ENCODE results near the gene GPR162.

Gene GPR162

DNA sequence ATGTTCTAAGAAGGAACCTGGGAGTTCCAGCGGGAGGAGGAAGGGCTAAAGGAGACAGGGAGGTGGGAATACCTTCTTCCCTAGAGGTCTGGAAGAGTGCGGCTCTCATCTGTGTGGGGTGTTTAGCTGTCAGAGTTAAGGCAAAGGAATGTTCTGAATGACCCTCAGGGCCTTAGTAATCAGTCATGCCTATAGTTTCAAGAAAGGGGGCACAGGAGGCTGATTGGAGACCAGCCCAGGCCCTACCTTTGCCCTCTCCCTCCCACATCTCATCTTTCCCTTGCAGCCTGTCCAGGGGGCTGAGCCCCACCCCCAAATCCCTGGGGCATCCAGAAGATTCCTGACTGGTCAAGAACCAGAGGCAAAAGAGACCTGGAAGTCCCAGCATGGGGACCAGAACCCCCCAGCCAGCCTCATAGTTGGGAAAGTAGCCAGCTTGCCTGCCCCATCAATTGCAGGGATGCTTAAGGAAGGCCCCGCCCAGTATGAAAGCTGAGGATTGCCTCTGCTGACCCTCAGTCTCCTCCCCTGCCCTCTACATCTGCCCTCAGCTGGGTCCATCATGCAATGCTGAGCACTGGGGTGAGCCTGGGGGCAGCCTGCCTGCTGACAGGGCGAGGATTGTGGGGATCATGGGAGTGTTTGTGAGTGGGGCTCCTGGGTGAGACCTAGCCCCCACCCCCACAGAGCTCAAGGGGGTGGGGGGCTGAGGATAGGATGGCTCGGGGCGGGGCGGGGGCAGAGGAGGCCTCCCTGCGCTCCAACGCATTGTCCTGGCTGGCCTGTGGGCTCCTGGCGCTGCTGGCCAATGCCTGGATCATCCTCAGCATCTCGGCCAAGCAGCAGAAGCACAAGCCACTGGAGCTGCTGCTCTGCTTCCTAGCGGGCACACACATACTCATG lies 1.8 kb downstream of the GPR162 start:
- no peak for DNase-seq

DNA sequence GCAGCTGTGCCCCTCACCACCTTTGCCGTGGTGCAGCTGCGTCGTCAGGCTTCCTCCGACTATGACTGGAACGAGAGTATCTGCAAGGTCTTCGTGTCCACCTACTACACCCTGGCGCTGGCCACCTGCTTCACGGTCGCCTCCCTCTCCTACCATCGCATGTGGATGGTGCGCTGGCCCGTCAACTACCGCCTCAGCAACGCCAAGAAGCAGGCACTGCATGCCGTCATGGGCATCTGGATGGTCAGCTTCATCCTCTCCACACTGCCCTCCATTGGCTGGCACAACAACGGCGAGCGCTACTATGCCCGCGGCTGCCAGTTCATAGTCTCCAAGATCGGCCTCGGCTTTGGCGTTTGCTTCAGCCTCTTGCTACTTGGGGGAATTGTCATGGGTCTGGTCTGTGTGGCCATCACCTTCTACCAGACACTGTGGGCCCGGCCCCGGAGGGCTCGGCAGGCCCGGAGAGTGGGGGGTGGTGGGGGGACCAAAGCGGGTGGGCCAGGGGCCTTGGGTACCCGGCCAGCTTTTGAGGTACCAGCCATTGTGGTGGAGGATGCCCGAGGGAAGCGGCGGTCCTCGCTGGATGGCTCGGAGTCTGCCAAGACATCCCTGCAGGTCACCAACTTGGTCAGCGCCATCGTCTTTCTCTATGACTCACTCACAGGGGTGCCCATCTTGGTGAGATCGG lies 2.6 kb downstream of the GPR162 start:
- no peak for DNase-seq

DNA sequence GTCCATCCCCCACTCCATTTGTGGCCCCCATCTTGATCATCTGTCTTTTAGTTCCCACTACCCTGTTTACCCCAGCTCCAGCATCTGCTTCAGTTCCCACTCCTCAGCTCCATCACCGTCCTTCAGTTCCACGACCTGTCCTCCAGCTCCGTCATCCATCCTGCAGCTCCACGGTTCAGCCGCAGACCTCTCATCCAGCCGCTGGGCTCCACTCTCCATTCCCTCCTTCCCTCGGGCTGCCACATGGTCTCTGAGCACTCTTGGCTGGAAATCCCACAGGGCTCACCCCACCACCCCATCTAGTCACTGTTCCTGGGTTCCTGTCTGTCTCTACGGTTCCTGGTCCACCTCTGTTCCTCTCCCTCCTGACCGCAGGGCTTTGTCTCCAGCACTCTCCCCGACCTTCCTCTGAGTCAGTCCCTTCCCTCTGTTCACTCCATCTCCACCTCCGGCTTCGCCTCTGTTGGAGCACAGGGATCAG lies 3.3 kb downstream of the GPR162 start:
- DNase-seq, result no peak

DNA sequence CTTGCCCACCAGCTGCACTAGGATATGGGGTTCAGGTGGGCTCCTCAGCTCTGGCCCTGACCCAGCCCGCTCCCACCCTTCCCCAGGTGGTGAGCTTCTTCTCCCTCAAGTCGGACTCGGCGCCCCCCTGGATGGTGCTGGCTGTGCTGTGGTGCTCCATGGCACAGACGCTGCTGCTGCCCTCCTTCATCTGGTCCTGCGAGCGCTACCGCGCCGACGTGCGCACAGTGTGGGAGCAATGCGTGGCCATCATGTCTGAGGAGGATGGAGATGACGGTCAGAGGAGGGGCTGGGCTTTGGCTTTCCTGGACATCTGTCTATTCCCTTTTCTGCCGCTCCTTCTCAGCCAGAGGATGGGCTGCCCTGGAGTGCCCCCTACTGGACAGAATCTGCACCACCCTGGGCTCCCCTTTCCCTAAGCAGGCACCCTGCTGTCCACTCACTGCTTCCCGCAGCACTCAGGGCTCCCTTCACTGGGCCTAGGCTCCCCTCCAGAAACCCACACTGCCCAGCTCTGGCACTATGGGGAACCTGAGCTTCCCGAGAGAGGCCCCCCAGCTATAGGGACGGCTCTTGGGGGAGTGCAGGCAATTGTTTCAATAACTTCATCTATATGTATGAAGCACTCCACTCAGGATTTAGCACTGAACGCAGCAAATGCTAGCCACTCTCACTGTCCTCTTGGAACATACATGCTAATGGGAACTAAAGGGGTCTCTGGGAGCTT lies 3.9 kb downstream of the GPR162 start:
- DNase-seq, result peak; percentile 68

DNA sequence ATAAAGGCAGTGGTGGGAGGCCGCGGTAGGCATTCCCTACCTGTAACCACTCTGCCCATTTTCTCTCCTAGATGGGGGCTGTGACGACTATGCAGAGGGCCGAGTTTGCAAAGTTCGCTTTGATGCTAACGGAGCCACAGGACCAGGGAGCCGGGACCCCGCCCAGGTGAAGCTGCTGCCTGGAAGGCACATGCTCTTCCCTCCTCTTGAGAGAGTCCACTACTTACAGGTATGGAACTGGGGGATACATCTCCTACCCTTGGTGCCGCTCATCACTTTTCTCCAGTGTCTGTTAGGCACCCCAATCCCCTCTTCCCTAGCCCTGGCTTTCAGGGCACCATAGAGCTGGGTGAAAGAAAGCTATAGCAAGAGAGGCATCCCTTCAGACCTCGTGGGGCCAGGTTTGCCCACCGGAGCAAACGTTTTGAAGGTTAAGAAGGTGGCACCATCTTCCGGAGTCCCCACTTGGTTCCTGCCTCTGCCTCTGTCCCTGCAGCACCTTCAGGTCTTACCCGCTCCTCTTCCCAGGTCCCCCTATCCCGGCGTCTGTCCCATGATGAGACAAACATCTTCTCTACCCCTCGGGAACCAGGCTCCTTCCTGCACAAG lies 4.6 kb downstream of the GPR162 start:
- no peak for DNase-seq

DNA sequence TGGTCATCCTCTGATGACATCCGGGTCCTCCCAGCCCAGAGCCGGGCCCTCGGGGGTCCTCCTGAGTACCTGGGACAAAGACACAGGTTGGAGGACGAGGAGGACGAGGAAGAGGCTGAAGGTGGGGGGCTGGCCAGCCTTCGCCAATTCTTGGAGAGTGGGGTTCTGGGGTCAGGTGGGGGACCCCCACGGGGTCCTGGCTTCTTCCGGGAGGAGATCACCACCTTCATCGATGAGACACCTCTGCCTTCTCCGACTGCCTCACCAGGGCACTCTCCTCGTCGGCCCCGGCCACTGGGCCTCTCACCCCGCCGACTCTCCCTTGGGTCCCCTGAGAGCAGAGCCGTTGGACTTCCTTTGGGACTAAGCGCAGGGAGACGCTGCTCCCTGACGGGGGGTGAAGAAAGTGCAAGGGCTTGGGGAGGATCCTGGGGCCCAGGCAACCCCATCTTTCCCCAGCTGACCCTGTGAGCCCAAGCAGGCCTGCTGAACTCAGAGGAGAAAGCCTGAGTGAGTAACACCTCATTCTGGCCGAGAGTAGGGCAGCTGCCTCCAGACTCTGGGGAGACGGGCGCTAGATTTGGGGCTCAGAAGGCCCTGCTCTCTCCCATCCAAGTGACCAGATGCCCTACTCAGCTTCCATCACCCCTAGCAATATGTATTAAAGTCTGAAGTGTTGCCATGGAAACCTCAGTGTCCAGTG lies 5.3 kb downstream of the GPR162 start:
- no peak for DNase-seq

DNA sequence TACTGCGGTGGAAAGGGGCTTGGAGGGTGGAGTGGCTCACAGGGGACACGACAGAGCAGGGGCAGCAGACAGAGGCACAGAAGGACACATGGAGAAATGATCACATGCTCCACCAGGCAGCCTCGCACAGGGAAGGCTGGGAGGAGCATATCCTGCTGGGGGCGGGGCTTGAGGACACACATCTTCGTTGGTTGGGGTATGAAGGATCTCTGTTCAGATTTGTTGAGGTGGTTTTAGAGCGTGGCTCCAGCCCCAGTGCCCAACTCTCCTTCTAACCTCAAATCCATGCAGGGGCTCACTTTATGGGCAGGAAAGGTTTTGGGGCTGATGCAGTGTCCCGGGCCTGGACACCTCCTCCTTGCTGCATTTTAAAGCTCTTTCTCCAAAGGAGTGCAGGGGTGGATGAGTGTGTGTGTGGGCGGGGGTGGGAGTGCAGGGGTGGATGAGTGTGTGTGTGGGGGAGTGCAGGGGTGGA lies 5.9 kb downstream of the GPR162 start:
- DNase-seq, result no peak

DNA sequence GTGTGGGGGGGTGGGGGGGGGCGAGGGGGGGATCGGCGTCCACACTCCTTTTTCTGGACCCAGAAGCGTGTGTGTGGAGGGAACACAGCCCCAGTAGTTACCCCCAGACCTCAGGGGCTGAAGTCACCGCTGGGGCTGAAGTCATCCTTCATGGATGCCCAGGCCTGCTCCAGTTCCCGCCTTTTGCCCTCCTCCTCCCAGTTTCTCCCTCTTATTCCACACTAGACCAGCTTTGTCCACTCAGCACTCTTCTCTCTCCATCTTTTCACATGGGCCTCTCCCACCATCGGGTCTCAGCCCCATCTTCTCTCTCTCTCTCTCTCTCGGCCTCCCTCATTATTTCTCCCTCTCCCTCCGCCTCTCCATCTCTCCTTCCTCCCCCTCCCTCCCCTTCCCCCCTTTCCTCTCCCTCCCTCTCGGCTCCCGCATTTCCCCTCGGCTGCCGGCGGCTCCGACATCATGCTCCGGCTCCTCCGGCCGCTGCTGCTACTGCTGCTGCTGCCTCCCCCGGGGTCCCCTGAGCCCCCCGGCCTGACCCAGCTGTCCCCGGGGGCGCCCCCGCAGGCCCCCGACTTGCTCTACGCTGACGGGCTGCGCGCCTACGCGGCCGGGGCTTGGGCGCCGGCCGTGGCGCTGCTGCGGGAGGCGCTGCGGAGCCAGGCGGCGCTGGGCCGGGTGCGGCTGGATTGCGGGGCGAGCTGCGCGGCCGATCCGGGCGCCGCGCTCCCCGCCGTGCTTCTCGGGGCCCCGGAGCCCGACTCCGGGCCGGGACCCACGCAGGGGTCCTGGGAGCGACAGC lies 6.6 kb downstream of the GPR162 start, which contains the start of gene P3H3:
TSS of gene P3H3 (plus strand) at position 426 of the 799 bp plus-strand sequence. CDS start at position 460, 34 bp downstream.
- no peak for DNase-seq

DNA sequence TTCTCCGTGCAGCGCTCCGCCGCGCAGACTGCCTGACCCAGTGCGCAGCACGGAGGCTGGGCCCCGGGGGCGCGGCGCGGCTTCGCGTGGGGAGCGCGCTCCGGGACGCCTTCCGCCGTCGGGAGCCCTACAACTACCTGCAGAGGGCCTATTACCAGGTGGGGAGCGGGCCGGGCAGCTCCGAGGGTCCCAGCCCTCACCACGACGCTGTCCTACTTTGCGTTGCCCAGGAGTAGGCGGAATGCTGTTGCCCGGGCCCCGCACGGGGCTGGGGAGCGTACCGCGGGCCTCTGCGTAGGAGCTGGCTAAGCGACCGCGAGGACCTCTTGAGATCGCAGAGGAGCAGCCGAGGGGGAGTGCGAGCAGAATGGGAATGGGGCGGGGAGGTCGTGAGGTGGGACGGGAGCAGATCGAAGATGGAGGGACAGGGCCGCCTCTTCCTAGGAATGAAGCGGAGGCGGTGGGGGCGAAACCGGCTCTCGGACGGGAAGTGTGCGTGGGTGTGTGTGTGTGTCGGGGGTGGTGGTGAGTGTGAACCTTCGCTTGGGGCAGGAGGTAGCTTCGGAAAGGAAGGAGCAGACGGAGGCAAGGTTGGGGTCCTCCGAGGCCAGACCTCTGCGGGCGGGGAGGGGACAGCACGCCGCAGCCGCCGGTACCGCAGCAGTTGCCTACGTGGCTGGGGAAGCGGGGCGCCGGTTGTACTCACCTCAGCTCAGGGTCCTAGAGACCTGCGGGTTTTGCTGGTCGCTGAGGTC lies 7.3 kb downstream of the GPR162 start:
- DNase-seq, result no peak

DNA sequence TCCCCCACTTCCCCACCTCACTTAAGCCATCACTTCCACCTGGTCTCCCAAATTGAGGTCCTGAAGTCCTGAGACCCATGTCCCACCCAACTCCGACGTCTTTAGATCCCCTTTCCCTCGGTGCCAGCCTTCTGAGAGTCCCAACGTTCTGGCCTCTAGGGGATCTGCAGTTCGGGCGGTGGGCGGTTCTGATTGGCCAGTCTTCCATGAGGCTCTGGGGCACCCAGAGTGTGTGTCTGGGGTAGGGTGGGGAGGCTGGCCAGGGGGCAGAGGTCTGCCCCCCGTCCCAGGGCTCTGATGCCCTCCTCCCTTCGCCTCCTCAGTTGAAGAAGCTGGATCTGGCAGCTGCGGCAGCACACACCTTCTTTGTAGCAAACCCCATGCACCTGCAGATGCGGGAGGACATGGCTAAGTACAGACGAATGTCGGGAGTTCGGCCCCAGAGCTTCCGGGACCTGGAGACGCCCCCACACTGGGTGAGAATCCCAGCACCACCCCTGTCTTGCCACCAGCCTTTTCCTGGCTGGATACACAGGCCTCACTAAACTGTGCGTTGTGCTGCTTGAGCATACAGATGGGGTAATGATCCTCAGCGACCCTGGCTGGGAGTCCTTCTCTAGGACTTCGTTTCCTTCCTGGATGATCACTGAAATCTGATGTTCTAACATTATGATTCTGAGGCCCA lies 8.1 kb downstream of the GPR162 start:
- no peak for DNase-seq

DNA sequence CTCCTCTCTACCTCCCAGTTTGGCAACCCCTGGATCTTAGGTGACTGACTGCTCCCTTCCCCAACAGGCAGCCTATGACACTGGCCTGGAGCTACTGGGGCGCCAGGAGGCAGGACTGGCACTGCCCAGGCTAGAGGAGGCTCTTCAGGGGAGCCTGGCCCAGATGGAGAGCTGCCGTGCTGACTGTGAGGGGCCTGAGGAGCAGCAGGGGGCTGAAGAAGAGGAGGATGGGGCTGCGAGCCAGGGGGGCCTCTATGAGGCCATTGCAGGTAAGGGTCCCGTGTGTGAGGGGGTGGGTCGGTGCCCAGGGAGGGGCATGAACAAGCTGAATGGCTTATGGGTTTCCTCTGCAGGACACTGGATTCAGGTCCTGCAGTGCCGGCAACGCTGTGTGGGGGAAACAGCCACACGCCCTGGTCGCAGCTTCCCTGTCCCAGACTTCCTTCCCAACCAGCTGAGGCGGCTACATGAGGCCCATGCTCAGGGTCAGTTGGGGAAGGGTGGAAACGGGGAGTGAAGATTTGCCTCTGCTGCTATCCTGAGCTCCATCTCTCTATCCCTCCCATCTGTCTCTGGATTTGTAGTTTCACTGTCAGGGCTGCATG lies 8.8 kb downstream of the GPR162 start:
- no peak for DNase-seq

DNA sequence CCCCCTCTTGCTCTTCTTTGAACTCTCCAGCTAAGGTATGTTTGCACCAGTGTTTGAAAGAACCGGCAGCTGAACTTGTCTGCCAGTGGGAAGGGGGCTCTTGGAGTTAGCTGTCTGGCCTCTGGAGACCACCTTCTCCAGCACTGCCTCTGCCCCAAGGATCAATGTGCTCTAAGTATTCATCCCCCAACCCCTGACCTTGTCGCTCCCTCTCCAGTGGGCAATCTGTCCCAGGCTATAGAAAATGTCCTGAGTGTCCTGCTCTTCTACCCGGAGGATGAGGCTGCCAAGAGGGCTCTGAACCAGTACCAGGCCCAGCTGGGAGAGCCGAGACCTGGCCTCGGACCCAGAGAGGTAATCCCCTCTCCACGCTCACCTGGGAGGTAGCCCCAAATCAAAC lies 9.4 kb downstream of the GPR162 start:
- DNase-seq, result no peak

DNA sequence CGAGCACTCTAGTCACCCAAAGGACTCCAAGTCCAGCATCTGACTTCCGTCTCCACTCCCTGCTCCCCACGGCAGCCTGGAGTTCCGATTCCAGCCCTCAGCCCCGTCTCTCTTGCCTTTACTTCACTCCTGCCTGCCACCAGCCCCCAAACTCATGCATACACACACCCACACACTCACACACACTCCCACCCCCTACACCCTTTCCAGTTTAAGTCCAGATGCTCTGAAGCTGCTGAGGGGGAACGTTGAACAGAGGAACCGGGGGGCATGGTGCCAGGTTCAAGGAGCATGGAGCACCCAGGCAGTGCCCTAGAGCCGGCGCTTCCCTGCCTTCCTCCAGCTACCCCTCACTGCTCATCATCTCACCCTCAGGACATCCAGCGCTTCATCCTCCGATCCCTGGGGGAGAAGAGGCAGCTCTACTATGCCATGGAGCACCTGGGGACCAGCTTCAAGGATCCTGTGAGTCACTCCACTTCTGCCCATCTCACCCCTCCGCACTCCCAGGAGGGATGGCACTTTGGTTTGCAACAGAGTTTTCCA lies 9.9 kb downstream of the GPR162 start:
- DNase-seq, result no peak

DNA sequence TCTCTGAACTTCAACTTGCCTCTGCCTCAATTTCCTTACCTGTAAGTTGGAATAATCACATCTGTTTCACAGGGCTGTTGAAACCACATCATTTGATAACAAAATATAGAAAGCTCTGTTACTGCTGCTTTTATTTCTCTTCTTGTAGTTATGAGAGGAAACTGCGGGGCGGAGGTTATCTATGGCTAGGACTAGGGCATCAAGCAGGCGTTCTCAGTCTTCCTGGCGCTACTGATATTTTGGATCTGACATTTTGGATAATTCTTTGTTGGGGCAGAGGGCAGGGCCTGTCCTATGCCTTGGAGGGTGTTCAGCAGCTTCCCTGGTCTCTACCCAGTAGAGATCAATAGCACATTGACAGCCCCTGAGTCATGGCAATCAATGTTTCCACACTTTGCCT lies 10.5 kb downstream of the GPR162 start:
- no peak for DNase-seq

DNA sequence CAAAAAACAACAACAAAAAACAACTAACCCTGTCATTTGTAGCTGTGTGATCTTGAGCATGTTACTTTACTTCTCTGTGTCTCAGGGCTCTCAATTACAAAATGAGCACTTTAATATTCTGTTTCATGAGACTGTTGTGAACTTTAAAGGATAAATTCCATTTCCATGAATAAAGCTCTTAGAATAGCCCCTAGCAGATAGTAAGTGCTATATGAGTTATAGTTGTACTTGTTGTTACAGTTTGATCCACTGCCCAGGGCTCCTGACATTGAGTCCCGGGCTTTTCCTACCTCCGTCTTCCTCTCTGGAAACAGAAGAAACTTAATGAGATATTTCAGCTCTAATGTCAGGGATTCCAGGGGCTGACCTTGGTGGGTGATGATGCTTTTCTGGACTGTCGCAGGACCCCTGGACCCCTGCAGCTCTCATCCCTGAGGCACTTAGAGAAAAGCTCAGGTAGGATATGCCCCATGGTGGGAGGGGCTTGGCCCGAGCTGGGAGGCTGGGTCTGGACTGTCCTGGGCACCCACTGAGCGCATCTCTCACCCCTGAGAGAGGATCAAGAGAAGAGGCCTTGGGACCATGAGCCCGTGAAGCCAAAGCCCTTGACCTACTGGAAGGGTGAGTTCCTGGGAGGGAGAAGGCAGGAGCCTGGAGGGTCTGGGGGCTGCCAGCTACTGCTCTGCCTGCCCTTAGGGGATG lies 11.7 kb downstream of the GPR162 start:
- DNase-seq, result no peak

DNA sequence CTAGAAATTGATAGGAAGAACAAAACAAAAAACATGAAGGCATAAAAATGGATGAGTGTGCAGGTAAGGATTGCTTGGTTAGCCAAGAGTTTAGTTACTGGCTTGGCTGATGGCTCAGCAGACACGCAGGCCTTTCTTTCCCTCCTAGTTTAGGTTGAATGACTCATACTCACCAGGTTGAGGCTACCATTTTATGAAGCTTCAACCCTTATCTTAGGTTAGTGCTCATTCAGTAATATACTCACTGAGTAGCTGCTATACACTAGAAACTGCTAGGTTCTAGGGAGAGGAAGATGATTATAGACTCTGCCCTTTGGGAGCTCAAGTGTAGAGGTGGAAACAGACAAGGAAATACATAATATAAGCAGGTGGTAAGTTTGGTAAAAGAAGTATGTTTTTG lies 12.6 kb downstream of the GPR162 start:
- no peak for DNase-seq

DNA sequence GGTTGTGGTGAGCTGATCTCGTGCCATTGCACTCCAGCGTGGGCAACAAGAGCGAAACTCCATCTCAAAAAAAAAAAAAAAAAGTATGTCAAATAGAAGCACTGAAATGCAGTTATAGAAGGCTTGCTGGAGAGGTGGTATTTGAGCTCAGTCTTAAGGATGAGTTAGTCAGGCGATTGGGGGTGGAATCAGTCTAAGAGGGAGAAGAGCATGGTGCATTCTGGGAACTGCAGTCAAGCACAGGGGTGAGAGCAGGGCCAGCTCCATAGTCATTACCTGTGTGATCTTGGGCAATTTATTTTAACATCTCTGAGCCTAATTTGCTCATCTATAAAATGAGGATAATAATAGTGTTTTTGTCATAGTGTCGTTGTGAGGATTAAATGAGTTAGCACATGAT lies 13.3 kb downstream of the GPR162 start:
- no peak for DNase-seq

DNA sequence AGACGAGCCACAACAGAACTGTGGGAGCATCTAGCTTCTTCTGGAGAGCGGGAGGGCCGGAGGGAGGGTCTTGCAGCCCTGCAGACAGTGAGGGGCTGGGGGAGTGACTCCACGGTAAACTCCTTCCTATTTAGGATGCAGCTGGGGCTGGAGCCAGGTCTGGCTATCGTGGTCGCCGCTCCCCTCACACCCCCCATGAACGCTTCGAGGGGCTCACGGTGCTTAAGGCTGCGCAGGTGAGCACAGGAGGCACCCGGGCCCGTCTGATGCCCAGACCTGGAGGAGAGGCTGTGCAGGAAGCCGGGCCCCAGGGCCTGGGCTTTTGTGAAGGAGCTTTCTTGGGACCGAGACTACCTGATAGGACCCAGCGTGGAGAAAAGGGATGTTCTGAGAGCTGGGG lies 15.2 kb downstream of the GPR162 start:
- DNase-seq, result no peak
